ENCODE data around the gene CDCA5. TPM values are rescaled to one million over a fixed set of nuclear protein-coding genes. Genes with fewer than 3 reads are reported as not detected.

CDCA5 gene
- total RNA-seq, 4 donors from 2014 or later = 0.66 to 1.9 TPM; not detected in 2

DNA sequence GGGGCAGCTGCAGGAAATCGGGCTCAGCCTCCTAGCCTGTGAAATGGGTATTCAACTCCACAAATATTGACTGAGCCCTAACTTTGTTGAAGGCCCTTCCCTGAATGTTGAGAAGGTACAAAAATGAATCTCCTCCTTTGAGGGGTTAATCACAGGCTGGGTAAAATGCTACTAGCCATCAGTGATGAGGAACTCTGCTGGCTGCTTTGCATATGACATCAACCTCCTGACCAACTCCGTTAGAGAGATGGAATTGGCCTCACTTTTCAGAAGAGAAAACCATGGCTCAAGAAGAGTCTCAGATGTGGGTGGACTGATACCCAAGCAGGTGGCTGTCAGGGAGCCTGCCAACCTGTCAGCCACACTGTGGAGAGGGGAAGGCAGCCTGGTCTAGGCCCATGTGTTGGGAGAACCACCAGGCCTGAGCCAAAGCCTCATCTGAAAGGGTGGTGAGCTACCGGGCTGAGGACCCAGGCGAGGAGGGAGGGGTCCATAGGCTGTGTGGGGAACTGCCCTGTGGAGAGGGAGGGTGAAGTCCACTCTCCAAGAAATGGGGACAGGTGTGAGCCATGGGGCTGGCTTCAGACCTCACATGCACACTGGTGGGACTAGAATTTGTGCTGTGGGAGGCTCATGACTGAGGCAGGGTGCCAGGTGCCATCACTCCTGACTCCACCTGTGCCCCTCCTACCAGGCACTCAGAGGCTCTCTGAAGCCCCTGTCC is 11.8 kb downstream of the CDCA5 start:
- TF ChIP-seq, protein P1, sequence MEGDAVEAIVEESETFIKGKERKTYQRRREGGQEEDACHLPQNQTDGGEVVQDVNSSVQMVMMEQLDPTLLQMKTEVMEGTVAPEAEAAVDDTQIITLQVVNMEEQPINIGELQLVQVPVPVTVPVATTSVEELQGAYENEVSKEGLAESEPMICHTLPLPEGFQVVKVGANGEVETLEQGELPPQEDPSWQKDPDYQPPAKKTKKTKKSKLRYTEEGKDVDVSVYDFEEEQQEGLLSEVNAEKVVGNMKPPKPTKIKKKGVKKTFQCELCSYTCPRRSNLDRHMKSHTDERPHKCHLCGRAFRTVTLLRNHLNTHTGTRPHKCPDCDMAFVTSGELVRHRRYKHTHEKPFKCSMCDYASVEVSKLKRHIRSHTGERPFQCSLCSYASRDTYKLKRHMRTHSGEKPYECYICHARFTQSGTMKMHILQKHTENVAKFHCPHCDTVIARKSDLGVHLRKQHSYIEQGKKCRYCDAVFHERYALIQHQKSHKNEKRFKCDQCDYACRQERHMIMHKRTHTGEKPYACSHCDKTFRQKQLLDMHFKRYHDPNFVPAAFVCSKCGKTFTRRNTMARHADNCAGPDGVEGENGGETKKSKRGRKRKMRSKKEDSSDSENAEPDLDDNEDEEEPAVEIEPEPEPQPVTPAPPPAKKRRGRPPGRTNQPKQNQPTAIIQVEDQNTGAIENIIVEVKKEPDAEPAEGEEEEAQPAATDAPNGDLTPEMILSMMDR (IDR thresholded peaks at IDR 0.05; ENCODE audit: low read depth) = no peak

DNA sequence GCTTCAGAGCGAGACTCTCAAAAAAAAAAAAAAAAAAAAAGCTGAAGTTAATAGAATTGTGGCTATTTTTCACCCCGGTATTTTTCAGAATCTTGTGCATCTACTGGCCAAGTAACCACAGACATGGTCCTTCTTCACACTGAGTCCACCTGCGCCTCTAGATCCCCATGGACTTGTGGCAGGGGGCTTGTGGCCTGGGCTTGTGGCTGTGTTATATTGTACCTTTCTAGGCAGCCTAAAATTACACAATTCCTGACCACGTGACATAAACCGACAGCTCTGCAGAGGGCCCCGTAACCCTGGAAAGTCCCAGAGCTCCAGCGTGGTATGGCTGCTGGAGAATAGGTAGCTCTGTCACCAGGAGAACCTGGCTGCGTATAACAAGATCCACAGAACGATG is 14.6 kb downstream of the CDCA5 start:
- TF ChIP-seq, protein P1 (IDR thresholded peaks at IDR 0.05; ENCODE audit: low read depth) = no peak

DNA sequence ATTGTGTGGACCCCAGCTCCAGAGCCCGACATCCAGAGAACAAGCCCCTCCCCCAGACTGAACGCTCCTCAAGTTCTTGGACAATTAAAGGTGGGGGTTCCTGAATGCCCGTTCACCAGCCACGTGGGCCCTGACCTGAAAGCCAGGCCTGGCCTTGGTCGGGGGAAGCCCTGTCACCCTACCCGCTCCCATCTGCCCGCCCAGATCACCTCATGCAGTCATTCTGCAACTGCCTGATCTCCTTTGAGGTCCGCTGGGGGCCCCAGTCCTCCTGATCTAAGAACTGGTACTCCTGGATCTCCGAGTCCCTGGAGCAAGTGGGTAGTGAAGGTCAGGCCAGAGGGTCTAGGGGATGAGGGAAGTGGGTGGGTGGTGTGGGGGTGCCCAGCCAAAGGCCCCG is 16.4 kb downstream of the CDCA5 start:
- TF ChIP-seq, protein P1 (IDR thresholded peaks at IDR 0.05; ENCODE audit: low read depth) = no peak

DNA sequence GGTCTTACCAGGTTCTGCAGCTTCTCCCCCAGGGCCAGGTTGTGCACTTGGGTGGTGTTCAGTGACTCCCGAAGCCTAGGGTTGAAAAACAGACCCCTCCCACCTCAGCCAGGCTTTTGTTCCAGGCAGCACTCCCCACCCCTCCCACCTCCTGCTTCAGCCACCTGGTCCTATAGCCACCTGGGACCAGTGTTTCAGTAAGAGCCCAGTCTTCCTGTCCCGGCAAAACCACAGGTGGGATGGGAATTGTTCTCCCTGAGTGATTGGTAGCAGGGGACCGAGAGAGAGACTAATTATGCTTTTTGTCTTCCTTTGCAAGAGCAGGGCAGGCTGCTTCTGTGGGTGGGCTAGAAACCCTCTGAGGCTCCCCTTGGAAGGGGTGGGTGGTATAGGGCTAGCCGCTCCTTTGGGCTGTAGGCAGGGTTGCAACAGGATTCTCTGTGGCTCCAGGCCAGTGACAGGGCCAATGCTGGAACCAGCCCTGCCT is 17.0 kb downstream of the CDCA5 start:
- TF ChIP-seq, protein P1 (IDR thresholded peaks at IDR 0.05; ENCODE audit: low read depth) = no peak

DNA sequence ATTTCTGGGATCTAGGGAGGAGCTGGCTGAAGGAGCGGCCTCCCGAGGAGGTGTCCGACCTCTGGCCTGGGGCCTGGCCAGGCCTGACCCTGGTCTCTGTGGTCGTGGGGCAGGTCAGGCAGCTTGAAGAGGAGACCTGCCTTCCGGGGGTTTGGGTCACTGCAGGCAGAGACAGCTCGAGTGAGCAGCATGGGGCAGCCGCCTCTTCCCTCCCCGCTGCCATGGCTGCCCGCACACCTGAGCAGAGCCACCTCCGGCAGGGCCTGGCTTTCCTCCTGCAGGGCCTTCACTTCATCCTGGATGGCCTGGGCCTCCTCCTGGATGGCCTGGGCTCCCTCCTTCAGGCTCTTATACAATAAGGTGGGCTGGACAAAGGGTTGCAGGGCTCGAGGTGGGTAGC is 17.5 kb downstream of the CDCA5 start:
- TF ChIP-seq, protein P1 (IDR thresholded peaks at IDR 0.05; ENCODE audit: low read depth) = no peak

DNA sequence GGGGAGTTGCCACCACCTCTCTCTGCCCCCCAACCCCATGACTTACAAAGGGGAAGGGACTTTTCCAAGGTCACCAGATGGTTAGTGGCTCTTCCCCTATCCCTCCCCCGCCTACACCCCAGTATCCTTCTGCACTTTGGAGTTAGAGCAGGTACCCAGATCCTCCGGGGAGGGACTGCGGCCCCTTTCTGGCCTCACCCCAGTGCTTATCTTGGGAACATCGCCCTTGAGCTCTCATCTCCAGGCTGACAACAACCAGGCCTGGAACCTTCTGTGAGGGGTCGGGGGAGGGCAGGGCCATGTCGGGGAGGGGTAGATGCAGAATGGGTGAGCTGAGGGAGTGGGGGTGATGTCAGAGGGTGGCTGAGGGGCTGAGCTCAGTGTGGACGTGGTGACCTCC is 18.0 kb downstream of the CDCA5 start:
- TF ChIP-seq, protein P1 (IDR thresholded peaks at IDR 0.05; ENCODE audit: low read depth) = no peak

DNA sequence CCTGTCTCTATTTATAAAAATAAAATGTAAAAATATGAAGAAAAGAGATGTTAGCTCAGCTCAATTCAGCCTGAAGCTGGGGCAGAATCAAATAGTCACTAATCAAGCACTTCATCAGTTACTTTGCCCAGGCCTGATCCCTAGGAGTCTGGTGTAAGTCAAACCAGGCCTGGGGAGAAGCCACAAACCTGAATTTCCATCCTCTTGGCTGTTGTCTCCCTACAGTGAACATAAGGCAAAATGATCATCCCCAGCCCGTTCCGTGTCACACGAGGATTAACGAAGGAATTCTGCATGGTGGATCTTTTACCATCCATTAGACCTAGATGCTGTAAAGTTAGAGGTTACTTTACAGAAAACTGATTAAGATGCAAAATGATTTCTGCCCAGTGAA is 19.0 kb downstream of the CDCA5 start:
- TF ChIP-seq, protein P1 (IDR thresholded peaks at IDR 0.05; ENCODE audit: low read depth) = no peak

Data from subcutaneous adipose tissue (tissue), 4 donors.